Stimulated activated CD4-positive, alpha-beta T cell treated with anti-CD3 and anti-CD28 coated beads, Interleukin-1b, Interleukin-23, amount 100 ng/mL, for 24 hours (primary cell): ENCODE measurements around the gene CPLX1.
"Not testable (repeated sequence)": the region's sequence is repeated elsewhere in the genome, so short reads cannot be mapped to it uniquely, and the experiment has no call there.

Experiments used
- DNase-seq, 4 experiments: peaks; one replicate each; pipeline ENCODE4 v3.0.0-alpha.2; 2020; ENCODE audit warnings: low read depth in 4 of 4, low spot score in 1 of 4

Gene CPLX1

DNA sequence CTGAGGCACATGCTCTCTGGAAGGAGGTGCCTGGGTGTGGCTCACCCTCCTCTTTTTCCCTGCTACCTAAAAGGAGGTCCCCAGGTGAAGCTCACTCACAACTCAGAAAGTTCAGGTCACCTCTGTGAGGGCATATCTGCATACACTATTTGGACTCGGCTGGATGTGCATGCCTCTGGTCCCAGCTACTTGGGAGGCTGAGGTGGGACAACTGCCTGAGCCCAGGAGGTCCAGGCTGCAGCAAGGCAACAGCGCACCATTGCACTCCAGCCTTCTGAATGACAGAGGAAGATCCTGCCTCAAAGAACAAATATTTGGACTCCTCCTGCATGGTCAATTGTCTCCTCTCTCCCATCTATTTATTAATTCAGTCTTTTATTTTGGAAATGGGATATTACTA lies 46.4 kb downstream of the CPLX1 start:
- no peak for DNase-seq

DNA sequence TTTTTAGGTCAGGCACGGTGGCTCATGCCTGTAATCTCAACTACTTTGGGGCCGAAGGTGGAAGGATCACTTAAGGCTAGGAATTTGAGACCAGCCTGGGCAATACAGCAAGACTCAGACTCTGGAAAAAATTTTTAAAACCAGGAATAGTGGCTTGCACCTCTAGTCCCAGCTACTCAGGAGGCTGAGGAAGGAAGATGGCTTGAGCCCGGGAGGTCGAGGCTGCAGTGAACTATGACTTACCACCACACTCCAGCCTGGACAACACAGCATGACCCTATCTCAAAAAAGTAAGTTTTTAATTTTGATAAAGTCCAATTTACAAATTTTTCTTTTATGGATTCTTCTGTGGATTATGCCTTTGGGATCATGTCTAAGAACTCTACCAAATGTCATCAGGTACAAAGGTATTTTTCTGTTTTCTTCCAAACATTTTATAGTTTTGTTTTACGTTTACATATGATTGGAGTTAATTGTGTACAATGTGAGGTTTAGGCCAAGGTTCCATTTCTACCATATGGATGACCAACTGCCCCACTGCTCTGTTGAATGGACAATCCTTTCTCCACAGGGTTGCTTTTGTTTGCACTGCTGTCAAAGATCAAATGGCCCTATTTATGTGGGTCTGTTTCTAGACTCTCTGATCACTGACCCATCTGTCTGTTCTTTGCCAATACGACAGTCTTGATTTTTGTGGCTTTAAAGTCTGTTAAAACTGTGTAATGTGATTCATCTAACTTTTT lies 48.2 kb downstream of the CPLX1 start:
- DNase-seq: no peak

DNA sequence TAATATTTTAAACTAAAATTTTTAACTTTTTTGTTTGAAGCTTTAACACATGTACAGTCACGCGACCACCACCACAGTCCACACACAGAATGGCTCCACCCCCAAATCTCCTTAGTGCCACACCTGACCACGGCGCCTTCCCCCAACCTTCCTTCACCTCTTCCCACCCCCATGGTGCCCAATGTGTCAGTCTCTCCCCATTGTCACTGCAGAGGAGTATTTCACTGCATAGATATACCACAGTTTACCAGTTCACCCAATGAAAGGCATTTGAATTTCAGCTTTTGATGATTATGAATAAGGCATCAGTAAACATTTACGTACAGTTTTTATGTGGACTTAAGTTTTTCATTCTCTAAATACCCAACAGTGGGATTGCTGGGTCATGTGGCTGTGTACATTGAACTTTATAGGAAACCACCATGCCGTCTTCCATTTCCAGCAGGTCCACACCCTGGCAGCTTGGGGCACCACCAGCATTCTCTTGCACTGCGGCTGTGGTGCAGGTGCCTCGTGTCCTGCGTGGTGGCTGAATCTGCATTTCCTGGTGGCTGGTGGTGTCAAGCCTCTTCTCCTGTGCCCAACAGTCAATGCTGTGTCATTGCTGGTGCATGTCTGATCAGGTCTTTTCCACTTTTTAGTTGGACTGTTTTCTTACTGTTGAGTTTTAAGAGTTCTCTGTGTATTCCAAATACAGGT lies 49.0 kb downstream of the CPLX1 start:
- no peak for DNase-seq

DNA sequence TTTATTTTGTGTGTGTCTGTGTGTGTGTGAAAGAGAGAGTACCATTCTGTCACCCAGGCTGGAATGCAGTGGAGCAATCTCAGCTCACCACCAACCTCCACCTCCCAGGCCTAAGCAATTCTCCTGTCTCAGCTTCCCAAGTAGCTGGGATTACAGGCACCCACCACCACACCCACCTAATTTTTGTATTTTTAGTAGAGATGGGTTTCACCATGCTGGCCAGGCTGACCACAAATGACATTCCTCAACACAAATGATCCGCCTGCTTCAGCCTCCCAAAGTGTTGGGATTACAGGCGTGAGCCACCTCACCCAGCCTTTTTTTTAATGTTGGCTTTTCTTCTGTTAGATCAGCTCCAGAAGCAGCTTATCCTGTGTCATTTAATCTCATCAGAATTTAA lies 50.4 kb downstream of the CPLX1 start:
- DNase-seq: not testable (repeated sequence)

DNA sequence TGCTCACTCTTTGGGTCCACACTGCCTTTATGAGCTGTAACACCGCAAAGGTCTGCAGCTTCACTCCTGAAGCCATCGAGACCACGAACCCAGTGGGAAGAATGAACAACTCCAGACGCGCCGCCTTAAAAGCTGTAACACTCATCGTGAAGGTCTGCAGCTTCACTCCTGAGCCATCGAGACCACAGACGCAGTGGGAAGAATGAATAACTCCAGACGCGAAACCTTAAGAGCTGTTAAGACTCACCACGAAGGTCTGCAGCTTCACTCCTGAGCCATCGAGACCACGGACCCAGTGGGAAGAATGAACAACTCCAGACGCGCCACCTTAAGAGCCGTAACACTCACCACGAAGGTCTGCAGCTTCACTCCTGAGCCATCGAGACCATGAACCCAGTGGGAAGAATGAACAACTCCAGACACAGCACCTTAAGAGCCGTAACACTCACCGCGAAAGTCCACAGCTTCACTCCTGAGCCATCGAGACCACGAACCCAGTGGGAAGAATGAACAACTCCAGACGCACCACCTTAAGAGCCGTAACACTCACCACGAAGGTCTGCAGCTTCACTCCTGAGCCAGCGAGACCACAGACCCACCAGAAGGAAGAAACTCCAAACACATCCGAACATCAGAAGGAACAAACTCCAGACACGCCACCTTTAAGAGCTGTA lies 51.4 kb downstream of the CPLX1 start:
- not testable (repeated sequence) for DNase-seq

DNA sequence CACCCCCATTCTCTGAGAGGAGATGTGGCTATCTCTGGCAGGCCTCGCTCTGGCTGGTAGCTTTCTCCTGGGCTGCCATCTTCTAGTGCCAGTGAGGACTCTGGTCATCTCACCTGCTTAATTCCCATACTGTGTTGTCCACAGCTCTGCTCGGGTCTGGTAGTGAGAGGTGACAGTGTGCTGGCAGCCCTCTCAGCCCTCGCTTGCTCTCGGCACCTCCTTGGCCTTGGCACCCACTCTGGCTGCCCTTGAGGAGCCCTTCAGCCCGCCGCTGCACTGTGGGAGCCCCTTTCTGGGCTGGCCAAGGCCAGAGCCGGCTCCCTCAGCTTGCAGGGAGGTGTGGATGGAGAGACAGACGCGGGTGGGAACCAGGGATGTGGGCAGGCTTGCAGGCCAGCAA lies 52.7 kb downstream of the CPLX1 start:
- no peak for DNase-seq

DNA sequence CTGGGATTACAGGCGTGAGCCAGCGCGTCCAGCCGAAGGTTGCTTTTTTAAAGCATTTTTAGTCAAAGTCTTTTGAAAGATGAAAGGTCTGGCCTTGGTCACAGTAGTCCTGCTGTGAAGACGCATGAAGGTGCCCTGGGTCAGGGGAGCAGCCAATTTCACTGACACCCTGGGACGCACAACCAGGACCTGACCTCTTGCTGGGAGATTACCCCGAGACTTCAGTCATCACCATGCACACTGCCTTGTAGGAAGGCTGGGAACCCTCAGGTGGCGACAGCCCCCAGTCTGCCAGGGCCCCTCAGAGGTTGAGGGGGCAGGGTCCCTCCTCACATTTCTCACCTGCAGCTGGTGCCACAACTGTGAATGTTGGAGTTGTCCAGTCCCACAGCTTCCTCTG lies 53.2 kb downstream of the CPLX1 start:
- no peak for DNase-seq

DNA sequence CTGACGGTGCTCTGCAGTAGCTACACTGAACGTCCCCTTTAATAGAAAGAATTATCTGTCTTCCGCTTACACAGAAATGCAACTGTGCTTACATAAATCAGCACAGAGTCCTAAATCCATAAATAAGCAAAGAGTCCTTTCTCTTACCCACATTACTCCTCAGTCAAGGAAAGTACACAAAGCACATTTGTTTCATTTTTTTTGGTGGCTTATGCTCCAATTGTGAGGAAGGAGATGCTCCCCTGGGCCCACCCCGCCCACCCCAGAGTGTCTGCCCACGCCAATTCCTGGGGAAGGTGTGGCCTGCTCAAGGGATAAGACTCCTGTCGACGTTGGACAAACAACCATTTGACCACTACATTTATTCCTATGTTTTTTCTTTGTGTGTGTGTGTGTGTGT lies 53.8 kb downstream of the CPLX1 start:
- DNase-seq: no peak

DNA sequence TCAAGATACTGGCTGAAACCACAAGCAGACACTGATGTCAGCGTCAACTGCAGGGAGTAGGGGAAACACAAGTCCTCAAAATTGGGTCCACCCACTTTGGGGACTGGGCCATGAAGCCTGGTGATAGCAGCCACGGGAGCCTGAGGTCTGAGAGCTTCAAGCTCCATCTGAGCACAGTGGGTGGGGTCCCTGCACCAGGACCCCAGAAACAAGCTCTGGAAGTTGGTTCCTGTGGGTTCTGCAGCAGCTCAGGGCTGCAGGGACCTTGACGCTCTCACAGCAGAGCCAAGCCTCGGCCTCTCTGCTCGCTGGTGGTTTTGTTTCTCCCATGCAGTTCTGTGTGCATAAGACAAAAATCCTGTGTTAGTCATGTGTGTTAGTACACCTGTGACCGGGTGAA lies 54.5 kb downstream of the CPLX1 start:
- DNase-seq: no peak

DNA sequence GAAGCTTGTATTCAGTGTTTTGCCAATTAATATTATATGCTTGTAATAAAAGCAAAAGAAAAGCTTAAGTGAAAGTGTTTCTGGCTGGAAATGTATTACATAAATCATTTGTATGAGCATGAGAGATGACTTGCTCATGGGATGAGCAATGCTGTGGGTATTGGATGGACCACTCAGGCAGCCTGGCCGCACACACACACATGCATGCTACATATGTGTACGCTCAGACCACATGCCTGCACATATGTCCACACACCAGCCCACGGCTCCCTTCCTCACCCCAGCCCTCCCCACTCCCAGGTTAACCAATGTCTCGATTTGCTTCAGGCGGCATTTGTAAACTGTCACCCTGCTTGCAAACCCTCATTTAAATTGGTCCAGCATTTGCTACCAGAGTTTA lies 55.9 kb downstream of the CPLX1 start:
- no peak for DNase-seq

DNA sequence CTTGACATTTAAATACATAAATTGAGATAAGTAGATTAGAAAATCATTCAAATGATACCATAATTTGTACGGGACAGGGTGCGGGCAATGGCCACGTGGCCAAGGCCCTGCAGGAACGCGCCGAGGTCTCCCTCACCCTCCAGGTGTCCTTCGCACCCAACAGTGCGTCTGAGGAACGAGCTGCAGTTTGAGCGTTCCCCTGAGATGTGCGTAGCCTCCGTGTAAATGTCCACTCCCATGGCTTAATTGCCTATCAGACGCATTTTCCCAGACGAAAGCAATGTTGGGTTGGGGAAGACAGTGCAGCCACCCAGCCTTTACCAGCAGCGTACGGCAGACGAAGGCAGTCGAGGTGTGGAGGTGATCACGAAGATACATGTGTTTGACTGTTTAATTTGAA lies 56.4 kb downstream of the CPLX1 start:
- no peak for DNase-seq

DNA sequence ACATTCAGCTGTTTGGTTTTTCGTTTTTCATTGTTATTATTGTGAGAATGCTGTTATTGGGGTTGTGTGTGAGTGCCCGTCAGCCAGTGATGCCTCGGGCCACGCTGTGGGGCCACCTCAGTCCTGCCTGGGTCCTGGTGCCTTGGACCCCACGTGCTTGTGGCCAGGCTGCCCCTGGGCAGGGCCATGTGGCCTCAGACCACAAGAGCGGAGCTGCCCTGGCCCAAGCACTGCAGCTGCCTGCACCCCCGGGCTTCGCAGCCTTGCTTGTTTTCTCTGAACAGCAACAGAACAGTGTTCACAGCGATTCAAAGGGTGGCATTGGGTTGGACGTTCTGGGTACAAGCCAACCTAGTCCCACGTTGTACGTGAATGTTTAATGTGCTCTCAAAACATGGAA lies 56.9 kb downstream of the CPLX1 start:
- no peak for DNase-seq

DNA sequence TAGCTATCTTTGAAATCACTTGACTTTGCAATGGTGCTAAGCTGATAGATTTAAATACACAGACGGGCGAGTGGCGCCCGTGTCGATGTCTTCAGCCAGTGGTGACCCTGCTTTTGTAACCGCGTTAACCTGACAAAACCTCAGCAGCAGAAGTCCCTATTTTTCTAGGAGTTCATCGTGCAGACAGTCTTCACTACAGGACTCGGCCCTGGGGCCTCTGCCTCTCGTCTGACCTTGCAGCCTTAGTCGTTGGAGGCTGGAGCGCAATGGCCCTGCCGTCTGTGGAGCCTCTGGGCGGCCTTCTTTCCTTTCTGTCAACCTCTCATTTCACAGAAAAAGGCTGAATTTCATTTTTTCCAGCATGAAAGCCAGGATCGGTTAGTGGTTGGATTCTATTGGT lies 57.9 kb downstream of the CPLX1 start:
- no peak for DNase-seq

DNA sequence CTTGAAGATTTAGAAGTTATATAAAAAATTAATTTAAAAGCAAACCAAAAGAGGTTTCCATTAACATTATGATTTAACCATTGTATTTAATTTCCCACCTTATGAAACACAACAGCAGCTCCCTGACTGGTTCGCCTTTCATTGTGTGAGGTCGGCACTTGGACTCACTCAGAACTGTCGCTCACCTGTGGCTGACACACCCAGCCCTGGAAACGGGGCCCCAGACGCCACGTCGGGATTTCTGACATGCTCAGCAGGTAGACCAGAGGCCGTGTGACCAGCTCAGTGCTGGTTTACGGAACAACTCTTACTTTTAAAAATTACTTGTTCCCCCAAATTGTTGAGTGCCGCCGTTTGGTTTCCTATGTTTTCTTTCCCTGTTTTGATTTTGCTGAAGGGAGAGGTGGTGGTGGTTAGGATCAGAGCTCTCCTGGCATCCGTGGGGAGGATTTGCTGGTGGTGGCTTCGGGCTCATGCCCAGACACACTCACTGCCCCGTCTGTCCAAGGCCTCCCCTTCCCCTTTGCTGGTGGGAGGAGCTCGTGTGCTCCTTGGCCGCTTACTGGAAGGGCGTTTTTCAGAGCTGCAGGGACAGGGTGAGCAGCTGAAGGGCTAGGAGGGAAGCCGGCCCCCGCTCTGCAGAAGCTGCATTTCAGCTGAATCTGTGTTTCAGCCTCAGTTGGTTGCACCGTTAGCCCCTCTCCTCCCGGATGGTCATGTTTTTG lies 59.2 kb downstream of the CPLX1 start:
- DNase-seq: no peak

DNA sequence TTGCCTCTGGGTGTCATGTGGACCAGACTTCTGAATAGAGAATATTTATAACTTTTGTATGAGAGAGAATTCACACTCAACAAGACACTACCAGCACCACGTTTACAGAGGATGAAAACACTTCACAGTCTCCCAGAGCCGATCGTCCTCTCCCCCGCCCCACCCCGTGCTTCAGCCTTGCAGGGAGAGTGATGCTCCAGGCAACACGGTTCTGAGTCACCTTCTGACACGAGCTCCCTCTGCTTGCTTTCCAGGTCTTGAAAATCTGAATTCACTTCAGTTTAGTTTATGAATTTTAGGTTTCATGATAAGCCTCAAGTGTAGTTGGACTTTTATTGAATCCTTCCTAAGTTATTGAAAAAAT lies 59.8 kb downstream of the CPLX1 start:
- DNase-seq: no peak

DNA sequence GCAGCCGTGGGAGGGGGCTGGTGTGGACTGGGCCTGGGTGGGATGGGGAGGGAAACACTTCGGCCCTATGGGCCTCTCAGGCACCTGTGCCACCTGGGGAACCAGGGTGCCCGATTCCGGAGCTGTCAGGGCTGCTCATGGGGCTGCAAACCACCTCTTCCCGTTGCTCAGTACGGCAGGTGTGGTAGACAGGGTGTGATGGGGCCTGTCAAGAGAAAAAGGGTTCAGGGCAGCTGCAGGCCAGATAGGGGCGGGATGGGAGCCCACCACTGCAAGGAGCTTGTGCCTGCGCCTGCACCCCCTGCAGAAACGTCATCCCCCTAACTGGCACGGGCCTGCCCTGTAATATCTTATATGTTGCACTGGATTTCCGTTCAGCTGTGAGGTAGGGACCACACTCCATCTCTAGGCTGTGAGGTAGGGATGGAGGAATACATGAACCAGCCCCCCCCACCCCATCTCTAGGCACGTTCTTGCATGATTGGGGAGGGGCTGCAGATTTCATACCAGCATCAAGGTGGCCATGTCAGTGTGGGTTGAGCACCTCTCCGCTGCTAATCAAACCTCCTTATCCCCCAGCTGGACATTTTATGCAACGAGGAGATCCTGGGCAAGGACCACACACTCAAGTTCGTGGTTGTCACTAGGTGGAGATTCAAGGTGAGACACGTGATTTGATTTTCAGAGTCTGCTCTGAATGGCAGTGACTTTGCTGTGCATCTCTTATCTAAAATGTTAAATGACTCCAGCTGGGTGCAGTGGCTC lies 61.3 kb downstream of the CPLX1 start:
- DNase-seq: no peak

DNA sequence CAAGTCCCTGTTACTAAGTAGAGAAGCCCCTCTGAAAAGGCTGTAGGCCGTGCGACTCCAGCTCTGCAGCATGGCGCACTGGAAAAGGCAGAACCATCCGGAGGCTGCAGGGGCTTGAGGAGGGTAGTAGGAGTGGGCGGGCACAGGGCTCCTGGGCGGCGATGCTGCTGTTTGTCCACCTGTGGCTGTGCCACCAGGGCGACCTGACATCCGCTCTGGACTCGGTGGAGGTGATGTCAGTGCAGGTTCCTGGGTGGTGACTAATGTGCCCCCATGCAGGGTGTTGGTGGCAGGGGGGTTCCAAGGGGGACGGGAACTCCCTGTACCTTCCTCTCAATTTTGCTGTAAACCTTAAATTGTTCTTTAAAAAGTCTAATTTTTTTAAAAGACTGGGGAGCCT lies 62.0 kb downstream of the CPLX1 start:
- DNase-seq: no peak

DNA sequence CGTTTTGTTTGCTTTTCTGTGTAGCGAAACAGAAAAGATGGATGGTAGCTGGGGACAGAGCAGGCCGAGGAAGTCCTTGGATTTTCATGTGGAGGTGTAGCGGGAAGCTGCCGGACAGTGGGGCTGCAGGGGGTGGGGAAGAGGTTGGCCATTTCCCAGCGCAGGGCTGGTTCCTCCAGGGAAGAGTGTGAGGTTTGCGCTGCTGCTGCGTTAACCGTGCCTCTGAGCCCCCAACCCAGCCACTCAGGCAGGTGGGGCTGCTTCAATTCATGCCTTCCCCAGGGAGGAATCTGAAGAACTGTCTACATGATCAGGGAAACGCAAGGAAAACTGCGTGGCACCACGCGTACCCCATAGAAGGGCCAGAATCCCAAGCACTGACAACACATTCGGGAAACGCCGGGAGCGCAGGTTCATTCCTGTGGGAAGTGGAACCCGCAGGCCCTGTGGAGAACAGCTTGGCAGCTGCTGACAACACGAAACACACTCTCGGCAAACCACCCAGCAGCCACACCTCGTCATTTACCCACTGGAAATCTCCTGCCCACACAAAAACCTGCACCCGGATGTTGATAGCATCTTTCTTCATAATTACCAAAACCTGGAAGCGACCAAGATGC lies 62.6 kb downstream of the CPLX1 start:
- DNase-seq: no peak

DNA sequence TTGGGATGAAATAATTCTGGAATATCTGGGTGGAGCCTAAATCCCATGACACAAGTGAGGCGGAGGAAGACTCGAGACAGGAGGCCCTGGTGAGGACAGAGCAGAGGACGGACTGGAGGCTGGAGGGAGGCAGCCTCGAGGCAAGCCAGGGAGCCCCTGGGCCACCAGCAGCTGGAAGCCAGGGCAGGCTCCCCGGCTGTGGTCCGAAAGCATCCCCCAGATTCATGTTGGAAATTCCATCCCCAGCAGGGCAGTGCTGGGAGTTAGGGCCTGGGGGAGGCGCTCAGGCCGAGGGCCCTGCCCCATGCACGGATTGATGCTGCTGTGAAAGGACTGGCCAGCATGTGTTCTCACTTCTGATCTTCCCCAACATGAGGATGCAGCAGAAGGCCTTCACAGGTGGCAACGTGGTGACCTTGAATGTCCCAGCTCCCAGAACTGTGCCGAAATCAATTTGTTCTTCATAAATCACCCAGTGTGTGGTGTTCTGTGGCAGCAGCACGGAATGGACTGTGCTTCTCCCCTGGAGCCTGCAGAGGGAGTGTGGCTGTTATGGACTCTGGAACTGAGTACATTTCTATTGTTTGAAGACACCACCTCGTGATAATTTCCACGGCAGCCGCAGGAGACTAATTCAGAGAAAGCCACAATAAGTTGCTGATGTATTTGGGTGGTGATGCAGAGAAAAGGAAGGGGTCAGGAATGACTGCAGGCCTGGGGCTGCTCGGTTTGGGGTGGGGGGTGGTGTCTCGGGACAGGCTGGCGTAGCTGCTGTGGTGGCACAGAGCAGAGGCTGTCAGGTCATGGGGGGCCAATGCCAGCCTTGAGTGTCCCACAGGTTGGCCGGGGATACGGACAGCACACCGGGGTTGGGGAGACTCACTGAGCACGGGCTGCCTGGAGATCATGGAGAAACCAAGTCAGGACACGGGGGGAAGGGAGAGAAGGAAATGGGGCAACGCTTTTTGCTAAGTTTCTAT lies 63.4 kb downstream of the CPLX1 start:
- DNase-seq: no peak
